ENCODE results near the gene CASP7. TPM values are rescaled to one million over a fixed set of nuclear protein-coding genes. Genes with fewer than 3 reads are reported as not detected.

CASP7 gene
- total RNA-seq = 29.2 and 35.6 TPM in 2 replicates

DNA sequence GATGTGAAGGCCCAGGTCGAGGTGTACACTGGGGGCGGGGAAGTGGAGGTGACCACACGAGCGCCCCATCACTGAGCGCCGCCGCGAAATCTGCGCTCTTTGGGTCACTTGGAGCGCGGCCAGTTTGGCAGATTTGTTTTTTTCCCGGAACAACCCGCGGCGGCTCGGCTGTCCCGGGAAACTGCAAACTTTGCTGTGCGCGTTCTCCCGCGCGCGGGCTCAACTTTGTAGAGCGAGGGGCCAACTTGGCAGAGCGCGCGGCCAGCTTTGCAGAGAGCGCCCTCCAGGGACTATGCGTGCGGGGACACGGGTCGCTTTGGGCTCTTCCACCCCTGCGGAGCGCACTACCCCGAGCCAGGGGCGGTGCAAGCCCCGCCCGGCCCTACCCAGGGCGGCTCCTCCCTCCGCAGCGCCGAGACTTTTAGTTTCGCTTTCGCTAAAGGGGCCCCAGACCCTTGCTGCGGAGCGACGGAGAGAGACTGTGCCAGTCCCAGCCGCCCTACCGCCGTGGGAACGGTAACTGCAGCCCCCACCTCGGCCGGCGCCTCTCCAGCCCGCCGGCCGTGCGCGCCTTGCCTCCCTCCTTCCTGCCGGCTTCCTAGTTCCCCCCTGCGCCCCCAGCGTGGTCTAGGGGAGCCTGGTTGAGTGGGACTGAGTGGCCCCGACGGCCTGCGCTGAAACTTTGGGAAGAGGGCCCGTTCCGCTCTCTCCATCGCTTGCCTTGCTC, at the start of gene CASP7:
TSS of gene CASP7 (plus strand) at position 450 of the 727 bp plus-strand sequence. CDS start 17,582 bp downstream, outside the sequence.

GRCh38 chr10:113663908-113664307, 15.8 kb upstream of the CASP7 start, which contains the start of gene NRAP:
Gene NRAP, minus strand, starts transcription at chr10:113664041. Its CDS starts 159 bp downstream, at chr10:113663882.

GRCh38 chr10:113751181-113751732, 71.5 kb downstream of the CASP7 start, which contains the start of gene PLEKHS1:
Gene PLEKHS1, plus strand, starts transcription at chr10:113751682. Its CDS starts 3,596 bp downstream, at chr10:113755278.

Other genes starting within 250 kb of the CASP7 start
- not detected in 2 replicates for gene HABP2, start 126.9 kb upstream of the CASP7 start, total RNA-seq
- gene NRAP, start 15.9 kb upstream of the CASP7 start, total RNA-seq = not detected in 2 replicates
- under 0.01 TPM in 1 of 2 replicates, not detected in the other for gene PLEKHS1, start 71.8 kb downstream of the CASP7 start, total RNA-seq
- 4.8 and 8.3 TPM in 2 replicates for gene DCLRE1A, start 174.2 kb downstream of the CASP7 start, total RNA-seq
- gene NHLRC2, start 174.7 kb downstream of the CASP7 start, total RNA-seq = 8.4 and 12.8 TPM in 2 replicates

All from smooth muscle cell of trachea (primary cell).